Measurements from ENCODE around the gene COL2A1. TPM values are rescaled to one million over a fixed set of nuclear protein-coding genes. Genes with fewer than 3 reads are reported as not detected.

The COL2A1 gene
- total RNA-seq, 1 experiment from 2014 or later, result 10.8 TPM

DNA sequence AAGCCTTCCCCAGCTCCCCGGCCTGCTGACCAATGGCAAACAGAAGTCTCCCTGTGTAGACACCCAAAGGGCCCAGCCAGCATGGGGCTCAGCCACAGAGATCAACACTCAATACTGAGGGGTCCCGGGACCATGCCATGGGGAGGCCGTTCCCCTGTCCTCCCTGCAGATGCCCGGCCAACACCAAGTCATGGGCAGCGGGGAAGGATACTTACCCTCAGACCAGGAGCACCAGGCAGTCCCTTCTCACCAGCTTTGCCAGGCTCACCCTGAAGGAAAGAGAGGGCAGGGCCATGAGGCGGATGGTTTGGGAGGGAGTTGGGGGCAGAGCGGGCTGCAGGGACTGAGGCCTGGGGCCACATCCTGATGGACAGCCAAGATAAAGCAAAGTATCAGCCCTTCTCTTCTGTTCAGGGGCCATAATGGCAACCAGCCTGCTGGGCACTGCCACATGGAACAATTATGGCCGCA is 19.9 kb downstream of the COL2A1 start:
- Histone ChIP-seq H3K9ac (ENCODE audit: extremely low read depth, insufficient read length, low read length) (no peak overlapping the region), H3K4me1 (ENCODE audit: insufficient read depth, low read length) (no peaks in the 10 kb centered on the region), H3K14ac (ENCODE audit: insufficient read depth, low read length) (no peak overlapping the region; the same call in 1 of the 2 replicates), H2BK12ac (ENCODE audit: insufficient read length, low read depth, low read length) (no peak overlapping the region), H4K20me1 (ENCODE audit: control insufficient read depth, insufficient read depth, insufficient read length) (no peaks in the 10 kb centered on the region), H2BK5ac (ENCODE audit: insufficient read length, low read length) (no peak overlapping the region), H3T11ph (ENCODE audit: low read length) (no peak overlapping the region), H4K91ac (ENCODE audit: insufficient read length, low read depth, low read length) (no peak overlapping the region), H3K79me1 (ENCODE audit: insufficient read depth, low read depth, low read length, poor library complexity, severe bottlenecking) (no peaks in the 10 kb centered on the region), H2BK15ac (ENCODE audit: low read depth, low read length) (no peak overlapping the region), H4K5ac (ENCODE audit: insufficient read length, low read depth, low read length) (no peak overlapping the region), H3K4ac (ENCODE audit: low read depth, low read length) (no peak overlapping the region), H3K56ac (ENCODE audit: insufficient read length, low read depth, low read length) (no peak overlapping the region), H3K4me2 (ENCODE audit: insufficient read depth, insufficient read length, low read length) (no peak overlapping the region), H3K27me3 (ENCODE audit: insufficient read depth, low read length) (no peaks in the 10 kb centered on the region; the same call in 1 of the 2 replicates), H2AFZ (ENCODE audit: low read length) (no peak overlapping the region), H3K27ac (ENCODE audit: insufficient read length, low read depth, low read length) (no peak overlapping the region), H3K23me2 (ENCODE audit: insufficient read length, low read depth, low read length, poor library complexity, severe bottlenecking) (no peaks in the 10 kb centered on the region), H2BK20ac (ENCODE audit: low read depth, low read length, poor library complexity, severe bottlenecking) (no peak overlapping the region), H2AK5ac (ENCODE audit: insufficient read length, low read length) (no peak overlapping the region), H3K79me2 (ENCODE audit: insufficient read depth, low read length) (no peaks in the 10 kb centered on the region), H3K23ac (ENCODE audit: insufficient read length, low read depth, low read length) (no peak overlapping the region), H3K9me3 (ENCODE audit: control insufficient read depth, low read depth, low read length) (no peaks in the 10 kb centered on the region), H4K8ac (replicated peaks; ENCODE audit: insufficient read length, low read depth, low read length) (no peak overlapping the region), H2BK120ac (ENCODE audit: low read depth, low read length, poor library complexity, severe bottlenecking) (no peak overlapping the region), H3K18ac (ENCODE audit: insufficient read length, low read depth, low read length) (no peak overlapping the region)
- Mint-ChIP-seq H3K4me1 (peaks cover 16 to 19% of the 10 kb centered on the region in 2 experiments), H3K36me3 (ENCODE audit: insufficient read depth in 1 of 3, low read depth in 3 of 3) (peaks cover 0 to 1% (median 0%) of the 10 kb centered on the region in 3 experiments; a peak in 1 of 7 replicates), H3K27ac (peak overlapping the region in 1 of 3 experiments; percentile 89; a peak in 1 of 7 replicates), H3K9me3 (peaks cover 0 to 3% of the 10 kb centered on the region in 2 experiments; a peak in 1 of 5 replicates), H3K4me3 (no peak overlapping the region), H3K27me3 (ENCODE audit: low read depth) (peaks cover 78% of the 10 kb centered on the region)
- TF ChIP-seq, protein P1, sequence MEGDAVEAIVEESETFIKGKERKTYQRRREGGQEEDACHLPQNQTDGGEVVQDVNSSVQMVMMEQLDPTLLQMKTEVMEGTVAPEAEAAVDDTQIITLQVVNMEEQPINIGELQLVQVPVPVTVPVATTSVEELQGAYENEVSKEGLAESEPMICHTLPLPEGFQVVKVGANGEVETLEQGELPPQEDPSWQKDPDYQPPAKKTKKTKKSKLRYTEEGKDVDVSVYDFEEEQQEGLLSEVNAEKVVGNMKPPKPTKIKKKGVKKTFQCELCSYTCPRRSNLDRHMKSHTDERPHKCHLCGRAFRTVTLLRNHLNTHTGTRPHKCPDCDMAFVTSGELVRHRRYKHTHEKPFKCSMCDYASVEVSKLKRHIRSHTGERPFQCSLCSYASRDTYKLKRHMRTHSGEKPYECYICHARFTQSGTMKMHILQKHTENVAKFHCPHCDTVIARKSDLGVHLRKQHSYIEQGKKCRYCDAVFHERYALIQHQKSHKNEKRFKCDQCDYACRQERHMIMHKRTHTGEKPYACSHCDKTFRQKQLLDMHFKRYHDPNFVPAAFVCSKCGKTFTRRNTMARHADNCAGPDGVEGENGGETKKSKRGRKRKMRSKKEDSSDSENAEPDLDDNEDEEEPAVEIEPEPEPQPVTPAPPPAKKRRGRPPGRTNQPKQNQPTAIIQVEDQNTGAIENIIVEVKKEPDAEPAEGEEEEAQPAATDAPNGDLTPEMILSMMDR (conservative IDR thresholded peaks at IDR 0.05), result no peak
- DNase-seq, result no peak
- WGBS (ENCODE audit: extremely low coverage, insufficient read length, low lambda C conversion rate), result no CpG with 5 or more reads among the region's 8 CpGs

All from H9 (cell line).